ENCODE results near the gene GFPT2. TPM values are rescaled to one million over a fixed set of nuclear protein-coding genes. Genes with fewer than 3 reads are reported as not detected.

GFPT2 gene
- total and polyA plus RNA-seq, 11 donors, result 3.7 to 33.9 (median 8.5) TPM

- H3K27ac ChIP-seq, result no peak overlapping the region
- WGBS, 4 donors, result 75 to 84% (median 79%) methylated on average over 7 of the region's 7 CpGs
- TF ChIP-seq POLR2A (IDR thresholded peaks at IDR 0.05), result no peak
- TF ChIP-seq, protein P1, sequence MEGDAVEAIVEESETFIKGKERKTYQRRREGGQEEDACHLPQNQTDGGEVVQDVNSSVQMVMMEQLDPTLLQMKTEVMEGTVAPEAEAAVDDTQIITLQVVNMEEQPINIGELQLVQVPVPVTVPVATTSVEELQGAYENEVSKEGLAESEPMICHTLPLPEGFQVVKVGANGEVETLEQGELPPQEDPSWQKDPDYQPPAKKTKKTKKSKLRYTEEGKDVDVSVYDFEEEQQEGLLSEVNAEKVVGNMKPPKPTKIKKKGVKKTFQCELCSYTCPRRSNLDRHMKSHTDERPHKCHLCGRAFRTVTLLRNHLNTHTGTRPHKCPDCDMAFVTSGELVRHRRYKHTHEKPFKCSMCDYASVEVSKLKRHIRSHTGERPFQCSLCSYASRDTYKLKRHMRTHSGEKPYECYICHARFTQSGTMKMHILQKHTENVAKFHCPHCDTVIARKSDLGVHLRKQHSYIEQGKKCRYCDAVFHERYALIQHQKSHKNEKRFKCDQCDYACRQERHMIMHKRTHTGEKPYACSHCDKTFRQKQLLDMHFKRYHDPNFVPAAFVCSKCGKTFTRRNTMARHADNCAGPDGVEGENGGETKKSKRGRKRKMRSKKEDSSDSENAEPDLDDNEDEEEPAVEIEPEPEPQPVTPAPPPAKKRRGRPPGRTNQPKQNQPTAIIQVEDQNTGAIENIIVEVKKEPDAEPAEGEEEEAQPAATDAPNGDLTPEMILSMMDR (IDR thresholded peaks at IDR 0.05), result no peak
- peaks cover 0 to 3% (median 0%) of the 10 kb centered on the region in 9 donors for H3K36me3 ChIP-seq
- ATAC-seq (no peak), DNase-seq (no peak)
- peaks cover 0 to 30% (median 20%) of the 10 kb centered on the region in 12 donors for H3K4me1 ChIP-seq
- intact Hi-C loops (cut with DNase I), result loop anchor here in 7 of 10 donors (2.0 to 10.0 kb wide), 5 partner anchors 33 to 378 kb away; no protein-coding TSS in a partner anchor
- H3K4me3 ChIP-seq, result no peak overlapping the region
- H3K9me3 ChIP-seq, result no peaks in the 10 kb centered on the region
- no peaks in the 10 kb centered on the region for H3K27me3 ChIP-seq
Observed at GRCh38 chr5:180294411-180294810, 58.7 kb downstream of the GFPT2 start.

DNA sequence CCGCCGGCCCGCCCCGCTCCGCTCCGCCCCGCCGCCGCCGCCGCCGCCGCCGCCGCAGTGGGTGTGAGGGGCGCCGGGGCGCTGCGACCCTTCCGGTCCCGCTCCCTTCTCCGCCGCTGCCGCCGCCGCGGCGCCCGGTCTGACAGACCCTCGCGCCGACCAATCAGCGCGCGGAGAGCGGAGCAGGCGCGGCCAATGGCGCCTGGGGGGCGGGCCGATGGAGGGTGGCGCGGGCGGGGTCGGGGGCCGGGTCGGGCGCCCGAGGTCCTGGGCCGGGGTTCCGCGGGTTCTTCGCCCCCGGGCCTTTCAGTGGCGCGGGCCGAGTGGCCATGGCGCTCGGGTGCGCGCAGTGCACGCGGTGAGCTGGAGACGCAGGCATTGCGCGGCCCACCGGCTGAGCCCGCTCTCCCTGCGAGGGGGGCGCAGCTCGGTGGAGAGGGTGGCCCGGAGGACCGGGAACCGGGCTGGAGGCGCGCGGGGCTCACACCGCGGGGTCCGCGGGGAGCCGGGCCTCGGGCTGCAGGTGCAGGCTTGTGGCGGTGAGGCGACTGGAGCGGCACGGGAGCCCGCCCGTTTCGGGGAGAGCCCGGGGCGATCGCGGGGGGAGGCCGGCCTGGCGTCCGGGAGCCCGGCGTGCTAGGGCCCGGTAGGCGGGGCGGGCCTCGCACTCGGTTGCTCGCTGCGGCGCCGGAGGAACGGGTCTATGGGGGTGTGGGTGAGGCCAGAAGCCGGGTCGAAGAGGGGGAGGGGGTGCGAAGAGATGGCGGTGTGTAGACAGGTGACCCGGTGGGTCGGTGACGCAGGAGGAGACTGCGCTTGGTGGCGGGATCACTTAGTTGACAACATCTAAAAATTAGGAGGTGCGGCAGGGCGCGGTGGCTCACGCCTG is 60.9 kb downstream of the GFPT2 start, which contains the start of gene MAPK9:
MAPK9 (minus strand) TSS at position 141 of the 889 bp plus-strand sequence. CDS start 11,522 bp downstream, outside the sequence.
- peak; percentile 73 to 93 (median 91) for ATAC-seq
- Histone ChIP-seq H3K4me3 (peak within 1 kb of the TSS; percentile 59 to 100 (median 98)), H3K9me3 (no peaks in the 10 kb centered on the region), H3K36me3 (peaks cover 0 to 3% (median 0%) of the 10 kb centered on the region in 9 donors), H3K27ac (peak within 1 kb of the TSS; percentile 67 to 96 (median 93)), H3K27me3 (no peaks in the 10 kb centered on the region), H3K4me1 (peaks cover 0 to 31% (median 20%) of the 10 kb centered on the region in 12 donors)
- peak in 1 of 2 donors; percentile 69 for TF ChIP-seq POLR2A (IDR thresholded peaks at IDR 0.05)
- TF ChIP-seq, protein P1 (IDR thresholded peaks at IDR 0.05), result no peak
- intact Hi-C loops (cut with DNase I), result loop anchor here in 8 of 10 donors (2.0 to 10.0 kb wide), 5 partner anchors 35 to 380 kb away; no protein-coding TSS in a partner anchor
- WGBS, 4 donors, result 0 to 3% (median 1%) methylated on average over 30 to 122 of the region's 122 CpGs
- peak; percentile 87 to 93 (median 90) for DNase-seq

DNA sequence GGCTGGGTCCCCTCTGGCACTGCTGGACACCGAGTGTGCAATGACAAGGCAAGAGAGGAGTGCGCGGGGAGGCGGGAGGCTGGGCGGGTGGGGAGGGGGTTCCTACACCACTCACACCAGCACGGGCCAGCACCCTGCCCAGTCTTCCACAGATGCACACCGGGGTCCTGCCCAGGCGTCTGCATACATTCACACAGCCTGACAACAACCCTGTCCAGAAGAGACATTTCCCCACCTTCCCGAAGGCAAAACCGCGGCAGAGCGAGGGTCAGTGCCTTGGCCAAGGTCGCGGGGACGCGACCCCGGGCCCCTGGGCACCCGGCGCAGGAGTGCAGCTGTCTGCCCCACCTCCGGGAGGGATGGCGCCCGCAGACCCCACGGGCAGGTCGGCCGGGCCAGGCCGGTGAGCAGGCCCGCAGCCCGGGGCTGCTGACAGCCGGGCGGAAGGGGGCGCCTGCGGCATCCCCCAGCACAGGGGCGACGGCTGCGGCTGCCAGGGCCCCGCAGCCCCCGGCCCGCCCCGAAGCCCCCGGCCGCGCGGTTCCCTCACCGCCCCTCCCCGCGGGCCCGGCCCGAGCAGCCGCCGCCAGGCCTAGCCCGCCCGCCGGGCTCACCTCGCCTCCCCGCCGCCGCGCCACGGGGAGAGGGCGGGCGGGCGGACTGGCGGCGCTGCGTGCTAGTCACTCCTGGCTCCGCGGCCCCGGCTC is 61.7 kb downstream of the GFPT2 start:
- no peak for TF ChIP-seq POLR2A (IDR thresholded peaks at IDR 0.05)
- TF ChIP-seq, protein P1 (IDR thresholded peaks at IDR 0.05), result peak in 6 of 12 donors; percentile 13 to 46 (median 20)
- WGBS, 4 donors, result 1 to 10% (median 2%) methylated on average over 2 to 68 of the region's 68 CpGs
- intact Hi-C loops (cut with DNase I), result loop anchor here in 6 of 10 donors (5.0 to 10.0 kb wide), 4 partner anchors 36 to 381 kb away; no protein-coding TSS in a partner anchor
- no peaks in the 10 kb centered on the region for H3K9me3 ChIP-seq
- peak overlapping the region; percentile 59 to 100 (median 86) for H3K4me3 ChIP-seq
- peak overlapping the region in 9 of 12 donors; percentile 28 to 96 (median 40) for H3K27ac ChIP-seq
- DNase-seq (no peak), ATAC-seq (peak in 2 of 4 donors; percentile 2 to 4)
- H3K36me3 ChIP-seq, result peaks cover 0 to 8% (median 0%) of the 10 kb centered on the region in 9 donors
- H3K4me1 ChIP-seq, result peaks cover 0 to 33% (median 20%) of the 10 kb centered on the region in 12 donors
- H3K27me3 ChIP-seq, result no peaks in the 10 kb centered on the region
